ENCODE measurements around the gene CALR3. TPM values are rescaled to one million over a fixed set of nuclear protein-coding genes. Genes with fewer than 3 reads are reported as not detected.
A peak's percentile ranks its signal among the peaks of the same experiment; 100 is the strongest.
"Not testable (repeated sequence)": the region's sequence is repeated elsewhere in the genome, so short reads cannot be mapped to it uniquely, and the experiment has no call there.

CALR3 gene
- total and polyA plus RNA-seq, 4 donors: 0.05 to 0.08 TPM; not detected in 2

DNA sequence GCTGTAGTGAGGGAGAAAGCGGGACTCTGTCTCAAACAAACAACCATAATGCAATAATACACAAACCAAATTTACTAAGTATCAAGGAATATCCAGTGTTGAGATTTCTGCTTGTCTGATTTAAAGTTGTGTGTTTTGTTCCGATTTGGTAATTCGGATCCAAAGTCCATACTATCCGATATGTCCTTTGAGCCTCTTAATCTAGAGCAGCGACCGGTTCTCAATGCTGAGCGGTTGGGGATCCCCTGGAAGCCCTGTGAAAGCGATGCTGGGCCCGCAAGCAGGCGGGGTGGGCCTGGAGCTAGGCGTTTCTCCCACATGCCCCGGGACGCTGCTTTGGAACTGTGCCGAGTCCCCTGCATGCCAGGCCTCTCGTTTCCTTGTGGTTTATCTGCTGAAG is 20.4 kb upstream of the CALR3 start:
- peak; percentile 90 to 93 for TF ChIP-seq HNF4A (conservative IDR thresholded peaks at IDR 0.05)
- TF ChIP-seq GABPA (IDR thresholded peaks at IDR 0.05 in 1 of 2, conservative IDR thresholded peaks at IDR 0.05 in 1 of 2): peak in 1 of 2 donors; percentile 26
- peak; percentile 56 for TF ChIP-seq SP1 (IDR thresholded peaks at IDR 0.05)
- peak; percentile 80 for TF ChIP-seq HNF4G (IDR thresholded peaks at IDR 0.05)
- no peak for TF ChIP-seq FOXA2 (IDR thresholded peaks at IDR 0.05)
- TF ChIP-seq RAD21 (IDR thresholded peaks at IDR 0.05): peak; percentile 40 to 42
- peak in 1 of 2 donors; percentile 35 for TF ChIP-seq JUND (IDR thresholded peaks at IDR 0.05)
- TF ChIP-seq RXRA (IDR thresholded peaks at IDR 0.05): peak in 1 of 2 donors; percentile 56
- TF ChIP-seq, protein P1, sequence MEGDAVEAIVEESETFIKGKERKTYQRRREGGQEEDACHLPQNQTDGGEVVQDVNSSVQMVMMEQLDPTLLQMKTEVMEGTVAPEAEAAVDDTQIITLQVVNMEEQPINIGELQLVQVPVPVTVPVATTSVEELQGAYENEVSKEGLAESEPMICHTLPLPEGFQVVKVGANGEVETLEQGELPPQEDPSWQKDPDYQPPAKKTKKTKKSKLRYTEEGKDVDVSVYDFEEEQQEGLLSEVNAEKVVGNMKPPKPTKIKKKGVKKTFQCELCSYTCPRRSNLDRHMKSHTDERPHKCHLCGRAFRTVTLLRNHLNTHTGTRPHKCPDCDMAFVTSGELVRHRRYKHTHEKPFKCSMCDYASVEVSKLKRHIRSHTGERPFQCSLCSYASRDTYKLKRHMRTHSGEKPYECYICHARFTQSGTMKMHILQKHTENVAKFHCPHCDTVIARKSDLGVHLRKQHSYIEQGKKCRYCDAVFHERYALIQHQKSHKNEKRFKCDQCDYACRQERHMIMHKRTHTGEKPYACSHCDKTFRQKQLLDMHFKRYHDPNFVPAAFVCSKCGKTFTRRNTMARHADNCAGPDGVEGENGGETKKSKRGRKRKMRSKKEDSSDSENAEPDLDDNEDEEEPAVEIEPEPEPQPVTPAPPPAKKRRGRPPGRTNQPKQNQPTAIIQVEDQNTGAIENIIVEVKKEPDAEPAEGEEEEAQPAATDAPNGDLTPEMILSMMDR (IDR thresholded peaks at IDR 0.05; ENCODE audit: low read depth, low read length, missing input control): no peak
- Histone ChIP-seq H3K27me3 (ENCODE audit: control insufficient read depth in 4 of 4, insufficient read depth in 4 of 4, low read length in 3 of 4) (no peaks in the 10 kb centered on the region), H3K9me3 (ENCODE audit: control insufficient read depth in 4 of 4, low read length in 3 of 4) (no peaks in the 10 kb centered on the region), H3K36me3 (ENCODE audit: control insufficient read depth in 4 of 4, insufficient read depth in 3 of 4, low read depth in 1 of 4, low read length in 3 of 4) (peaks cover 23 to 41% (median 25%) of the 10 kb centered on the region in 4 donors), H3K9ac (ENCODE audit: low read depth in 1 of 2, low read length in 2 of 2) (no peak overlapping the region), H3K4me3 (ENCODE audit: low read depth in 1 of 3, low read length in 3 of 3) (no peak overlapping the region), H3K4me1 (ENCODE audit: control insufficient read depth in 4 of 4, insufficient read depth in 4 of 4, low read length in 3 of 4) (peaks cover 4 to 16% (median 11%) of the 10 kb centered on the region in 4 donors), H3K27ac (ENCODE audit: low read depth in 1 of 2, low read length in 2 of 2) (peak overlapping the region; percentile 39 to 42)
- 42% methylated on average over 15 of the region's 15 CpGs for WGBS
- no peak for DNase-seq (ENCODE audit: low spot score)

- Histone ChIP-seq H3K36me3 (ENCODE audit: control insufficient read depth in 4 of 4, insufficient read depth in 3 of 4, low read depth in 1 of 4, low read length in 3 of 4) (peaks cover 14 to 25% (median 22%) of the 10 kb centered on the region in 4 donors), H3K27ac (ENCODE audit: low read depth in 1 of 2, low read length in 2 of 2) (no peak overlapping the region), H3K4me3 (ENCODE audit: low read depth in 1 of 3, low read length in 3 of 3) (no peak overlapping the region), H3K9me3 (ENCODE audit: control insufficient read depth in 4 of 4, low read length in 3 of 4) (no peaks in the 10 kb centered on the region), H3K9ac (ENCODE audit: low read depth in 1 of 2, low read length in 2 of 2) (no peak overlapping the region), H3K27me3 (ENCODE audit: control insufficient read depth in 4 of 4, insufficient read depth in 4 of 4, low read length in 3 of 4) (no peaks in the 10 kb centered on the region), H3K4me1 (ENCODE audit: control insufficient read depth in 4 of 4, insufficient read depth in 4 of 4, low read length in 3 of 4) (peaks cover 4 to 16% (median 11%) of the 10 kb centered on the region in 4 donors)
- DNase-seq (ENCODE audit: low spot score): no peak
- 97% methylated on average over 24 of the region's 24 CpGs for WGBS
- no peak for TF ChIP-seq JUND (IDR thresholded peaks at IDR 0.05)
- no peak for TF ChIP-seq ATF3 (IDR thresholded peaks at IDR 0.05)
- no peak for TF ChIP-seq HNF4G (IDR thresholded peaks at IDR 0.05)
- no peak for TF ChIP-seq TAF1 (conservative IDR thresholded peaks at IDR 0.05)
- no peak for TF ChIP-seq GABPA (IDR thresholded peaks at IDR 0.05 in 1 of 2, conservative IDR thresholded peaks at IDR 0.05 in 1 of 2)
- TF ChIP-seq SP1 (IDR thresholded peaks at IDR 0.05): no peak
These were observed 18.5 kb upstream of the CALR3 start for GRCh38 chr19:16514383-16515019.

DNA sequence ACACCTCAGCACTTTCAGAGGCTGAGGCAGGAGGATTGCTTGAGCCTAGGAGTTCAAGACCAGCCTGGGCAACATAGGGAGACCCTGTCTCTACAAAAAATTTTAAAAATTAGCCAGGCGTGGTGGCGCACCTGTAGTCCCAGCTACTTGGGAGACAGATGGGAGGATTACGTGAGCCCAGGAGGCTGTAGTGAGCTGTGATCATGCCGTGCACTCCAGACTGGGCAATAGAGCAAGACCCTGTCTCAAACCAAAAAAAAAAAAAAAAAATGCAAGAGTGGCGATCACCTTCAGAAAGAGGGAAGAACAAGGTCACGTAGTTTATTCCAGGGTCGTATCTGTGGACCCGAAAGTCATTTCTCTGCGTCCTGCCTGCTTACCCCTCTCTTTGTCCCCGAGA is 16.6 kb upstream of the CALR3 start:
- H3K27me3 ChIP-seq (ENCODE audit: control insufficient read depth in 4 of 4, insufficient read depth in 4 of 4, low read length in 3 of 4); H3K9ac ChIP-seq (ENCODE audit: low read depth in 1 of 2, low read length in 2 of 2); H3K4me3 ChIP-seq (ENCODE audit: low read depth in 1 of 3, low read length in 3 of 3); H3K9me3 ChIP-seq (ENCODE audit: control insufficient read depth in 4 of 4, low read length in 3 of 4); DNase-seq (ENCODE audit: low spot score); H3K27ac ChIP-seq (ENCODE audit: low read depth in 1 of 2, low read length in 2 of 2): not testable (repeated sequence)
- Histone ChIP-seq H3K36me3 (ENCODE audit: control insufficient read depth in 4 of 4, insufficient read depth in 3 of 4, low read depth in 1 of 4, low read length in 3 of 4) (peaks cover 2 to 12% (median 8%) of the 10 kb centered on the region in 4 donors), H3K4me1 (ENCODE audit: control insufficient read depth in 4 of 4, insufficient read depth in 4 of 4, low read length in 3 of 4) (peaks cover 4 to 16% (median 11%) of the 10 kb centered on the region in 4 donors)
- WGBS: 98% methylated on average over 10 of the region's 10 CpGs
